DOHH2 (cell line): ENCODE results near the gene CES3.

Source experiments
- CTCF ChIP-seq: fragments of 200-600 bp; sonication (generic); IDR thresholded peaks from one replicate; pipeline ENCODE4 v1.5.1; 2014; ENCODE audit warnings: antibody characterized with exemption, mild to moderate bottlenecking, low read depth, low read length; ENCODE audit not compliant: poor library complexity, severe bottlenecking
- EZH2phosphoT487 ChIP-seq: fragments of 200-600 bp; sonication (generic); IDR thresholded peaks from 2 replicates; pipeline ENCODE4 v1.6.1; 2017; ENCODE audit warnings: borderline replicate concordance, mild to moderate bottlenecking, antibody characterized with exemption, low read length, moderate library complexity, mixed read lengths

GRCh38 chr16:66950437-66950836 is 10.6 kb upstream of the CES3 start:
- no peak for TF ChIP-seq CTCF
- TF ChIP-seq EZH2phosphoT487: no peak
